Esophagus squamous epithelium (tissue), 5 donors: Measurements from ENCODE around the gene UMODL1. TPM values are rescaled to one million over a fixed set of nuclear protein-coding genes. Genes with fewer than 3 reads are reported as not detected.

ENCODE experiments used
- DNase-seq: peaks from one replicate; lab custom pipeline; 2025; lab: John Stamatoyannopoulos, UW
- H3K27ac ChIP-seq, 4 donors: fragments of 200-600 bp; sonication (generic); one replicate each; pipeline ENCODE4 v1.5.1; 2016 to 2019; ENCODE audit warnings: mild to moderate bottlenecking in 1 of 4
- H3K27me3 ChIP-seq, 4 donors: fragments of 200-600 bp; sonication (generic); 1 replicate in 3 of 4; 2 replicates in 1 of 4; pipeline versions ENCODE4 v1.5.1 to v1.6.0; 2017 to 2021; ENCODE audit warnings: antibody characterized with exemption in 1 of 4
- H3K36me3 ChIP-seq, 3 donors: fragments of 200-600 bp; sonication (generic); one replicate each; pipeline ENCODE4 v1.5.1; 2016 to 2019
- H3K4me1 ChIP-seq, 3 donors: fragments of 200-600 bp; sonication (generic); one replicate each; pipeline ENCODE4 v1.5.1; 2017 to 2019
- H3K4me3 ChIP-seq, 4 donors: fragments of 200-600 bp; sonication (generic); 1 replicate in 3 of 4; 2 replicates in 1 of 4; pipeline ENCODE4 v1.5.1; 2016 to 2019; ENCODE audit warnings: mild to moderate bottlenecking in 2 of 4, moderate library complexity in 1 of 4
- H3K9me3 ChIP-seq, 3 donors: fragments of 200-600 bp; sonication (generic); one replicate each; pipeline ENCODE4 v1.5.1; 2016 to 2019
- POLR2A ChIP-seq, 4 donors: fragments of 450-650 bp; IDR thresholded peaks; one replicate each; pipeline ENCODE4 v1.6.1; 2017; ENCODE audit warnings: antibody characterized with exemption in 4 of 4, mild to moderate bottlenecking in 4 of 4, moderate library complexity in 3 of 4
- WGBS, 2 donors: methylation state at CpG; one replicate each; pipeline ENCODE4 v1.1.5; 2018; 5-methylcytosine and 5-hydroxymethylcytosine counted together
- intact Hi-C: fragments of 100-400 bp; cut with DNase I; formaldehyde crosslinking; loops from one replicate; pipeline ENCODE4 v1.15.0; 2022
- total RNA-seq, 4 donors: library from RNA; depleted of rRNA; stranded (reverse); fragments of >200 nt; gene quantifications; one replicate each; pipeline ENCODE4 v1.1.0, GENCODE V29; 2016
- TF ChIP-seq, protein P1 (sequence below), 6 experiments: fragments of 450-650 bp in 4 of 6; fragments of 200-600 bp in 2 of 6; sonication (generic) in 2 of 6; IDR thresholded peaks; one replicate each; pipeline ENCODE4 v1.5.1; 2016 to 2019; ENCODE audit warnings: antibody characterized with exemption in 6 of 6, mild to moderate bottlenecking in 4 of 6, moderate library complexity in 4 of 6
- donor health status: DM: yes; HTN: yes; CAD: no.

UMODL1 gene
- total RNA-seq, 4 donors from 2014 or later: not detected

DNA sequence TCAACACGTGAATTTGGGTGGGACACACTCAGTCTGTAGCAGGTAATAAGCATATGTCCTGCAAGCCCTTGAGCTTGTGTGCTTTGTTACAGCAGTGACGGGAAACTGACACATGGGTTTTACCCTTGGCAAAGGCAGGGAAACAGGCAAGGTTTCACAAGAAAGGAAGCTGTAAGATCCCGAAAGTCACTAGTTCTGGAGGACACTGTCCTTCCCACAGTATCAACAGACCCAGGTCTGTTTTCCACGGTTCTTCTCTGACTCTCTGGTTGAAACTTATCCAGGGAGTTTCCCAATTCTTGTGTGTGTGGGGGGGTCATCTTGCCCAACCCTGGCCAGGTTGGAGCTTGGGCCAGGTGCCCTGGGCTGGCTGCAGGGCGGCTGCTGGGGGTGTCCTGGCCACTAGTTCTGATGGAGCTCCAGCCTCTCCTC lies 31.6 kb upstream of the UMODL1 start:
- no peaks in the 10 kb centered on the region for H3K27me3 ChIP-seq
- WGBS, 2 donors: 15 to 17% methylated on average over 4 of the region's 5 CpGs
- peaks cover 13 to 33% (median 14%) of the 10 kb centered on the region in 3 donors for H3K4me1 ChIP-seq
- no peak overlapping the region for H3K4me3 ChIP-seq
- peak overlapping the region in 3 of 4 donors; percentile 19 to 61 (median 57) for H3K27ac ChIP-seq
- intact Hi-C loops: no loop called here
- H3K9me3 ChIP-seq: no peaks in the 10 kb centered on the region
- no peak for DNase-seq
- no peaks in the 10 kb centered on the region for H3K36me3 ChIP-seq
- no peak for TF ChIP-seq POLR2A (IDR thresholded peaks at IDR 0.05)
- TF ChIP-seq, protein P1, sequence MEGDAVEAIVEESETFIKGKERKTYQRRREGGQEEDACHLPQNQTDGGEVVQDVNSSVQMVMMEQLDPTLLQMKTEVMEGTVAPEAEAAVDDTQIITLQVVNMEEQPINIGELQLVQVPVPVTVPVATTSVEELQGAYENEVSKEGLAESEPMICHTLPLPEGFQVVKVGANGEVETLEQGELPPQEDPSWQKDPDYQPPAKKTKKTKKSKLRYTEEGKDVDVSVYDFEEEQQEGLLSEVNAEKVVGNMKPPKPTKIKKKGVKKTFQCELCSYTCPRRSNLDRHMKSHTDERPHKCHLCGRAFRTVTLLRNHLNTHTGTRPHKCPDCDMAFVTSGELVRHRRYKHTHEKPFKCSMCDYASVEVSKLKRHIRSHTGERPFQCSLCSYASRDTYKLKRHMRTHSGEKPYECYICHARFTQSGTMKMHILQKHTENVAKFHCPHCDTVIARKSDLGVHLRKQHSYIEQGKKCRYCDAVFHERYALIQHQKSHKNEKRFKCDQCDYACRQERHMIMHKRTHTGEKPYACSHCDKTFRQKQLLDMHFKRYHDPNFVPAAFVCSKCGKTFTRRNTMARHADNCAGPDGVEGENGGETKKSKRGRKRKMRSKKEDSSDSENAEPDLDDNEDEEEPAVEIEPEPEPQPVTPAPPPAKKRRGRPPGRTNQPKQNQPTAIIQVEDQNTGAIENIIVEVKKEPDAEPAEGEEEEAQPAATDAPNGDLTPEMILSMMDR (IDR thresholded peaks at IDR 0.05): no peak

DNA sequence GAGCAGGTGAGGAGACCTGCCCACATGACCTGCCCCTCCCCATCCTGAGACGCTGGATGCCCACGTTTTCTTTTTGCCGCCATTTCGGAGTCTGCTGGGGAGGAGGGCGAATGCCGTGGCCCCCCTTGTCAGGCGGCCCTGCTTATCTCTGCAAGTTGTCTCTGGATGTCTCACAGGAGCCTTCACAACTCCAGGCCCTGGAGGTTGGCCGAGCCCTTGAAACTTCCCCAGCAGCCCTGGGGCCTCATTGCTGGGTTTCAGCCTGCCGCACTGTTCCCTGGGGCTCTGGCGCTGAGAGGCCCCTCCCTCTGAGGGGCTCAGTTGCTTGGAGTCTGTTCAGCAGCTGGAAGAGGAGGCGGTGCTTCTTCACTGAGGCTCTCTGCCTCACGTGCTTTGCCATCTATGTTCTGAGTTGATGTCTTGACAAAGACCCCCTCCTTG lies 31.2 kb upstream of the UMODL1 start:
- intact Hi-C loops: no loop called here
- no peaks in the 10 kb centered on the region for H3K27me3 ChIP-seq
- no peaks in the 10 kb centered on the region for H3K36me3 ChIP-seq
- no peak for DNase-seq
- no peaks in the 10 kb centered on the region for H3K9me3 ChIP-seq
- H3K27ac ChIP-seq: peak overlapping the region in 2 of 4 donors; percentile 35 to 57
- TF ChIP-seq, protein P1 (IDR thresholded peaks at IDR 0.05): no peak
- no peak for TF ChIP-seq POLR2A (IDR thresholded peaks at IDR 0.05)
- H3K4me3 ChIP-seq: no peak overlapping the region
- 29 to 51% methylated on average over 2 to 7 of the region's 12 CpGs for WGBS, 2 donors
- peaks cover 13 to 37% (median 14%) of the 10 kb centered on the region in 3 donors for H3K4me1 ChIP-seq

DNA sequence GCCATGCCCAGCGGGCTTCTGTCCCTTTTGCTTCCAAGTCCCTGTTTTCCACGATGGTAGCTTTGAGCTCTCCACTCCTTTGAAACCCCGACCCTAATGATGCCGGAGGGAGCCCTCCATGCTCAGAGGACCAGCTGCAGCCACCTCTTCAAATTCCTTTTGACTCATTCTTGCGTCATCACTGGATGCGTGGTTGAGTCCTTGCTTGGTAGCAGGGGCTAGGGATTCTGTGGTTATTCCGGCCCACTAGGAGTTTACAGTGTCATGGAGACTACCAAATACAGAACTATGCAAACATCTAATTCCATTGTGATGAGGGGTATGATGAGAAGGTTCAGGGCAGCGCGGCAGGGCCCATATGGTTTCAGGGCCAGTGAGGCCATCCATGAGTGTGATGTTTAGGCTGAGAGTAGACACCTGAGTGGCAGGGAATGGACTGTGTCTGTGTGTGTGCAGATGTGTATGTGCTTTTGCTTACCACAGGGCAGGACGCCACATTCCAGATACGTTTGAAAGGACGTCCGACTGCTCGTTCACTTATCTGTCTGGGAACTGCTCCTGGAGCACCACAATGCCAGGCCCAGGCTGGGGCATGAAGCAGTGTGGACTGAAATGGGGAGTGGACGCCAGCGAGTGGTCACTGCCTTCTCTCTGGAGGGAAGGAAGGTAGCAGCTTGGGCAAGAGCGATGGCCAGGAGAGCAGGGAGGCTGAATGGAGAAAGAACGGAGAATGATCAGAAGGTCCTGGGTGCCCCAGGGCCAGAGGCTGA lies 30.5 kb upstream of the UMODL1 start:
- H3K4me1 ChIP-seq: peaks cover 13 to 41% (median 14%) of the 10 kb centered on the region in 3 donors
- intact Hi-C loops: no loop called here
- TF ChIP-seq POLR2A (IDR thresholded peaks at IDR 0.05): no peak
- H3K36me3 ChIP-seq: no peaks in the 10 kb centered on the region
- DNase-seq: no peak
- WGBS, 2 donors: 71 to 87% methylated on average over 12 to 18 of the region's 18 CpGs
- no peaks in the 10 kb centered on the region for H3K9me3 ChIP-seq
- peak overlapping the region in 2 of 4 donors; percentile 44 to 57 for H3K27ac ChIP-seq
- H3K27me3 ChIP-seq: no peaks in the 10 kb centered on the region
- no peak overlapping the region for H3K4me3 ChIP-seq

DNA sequence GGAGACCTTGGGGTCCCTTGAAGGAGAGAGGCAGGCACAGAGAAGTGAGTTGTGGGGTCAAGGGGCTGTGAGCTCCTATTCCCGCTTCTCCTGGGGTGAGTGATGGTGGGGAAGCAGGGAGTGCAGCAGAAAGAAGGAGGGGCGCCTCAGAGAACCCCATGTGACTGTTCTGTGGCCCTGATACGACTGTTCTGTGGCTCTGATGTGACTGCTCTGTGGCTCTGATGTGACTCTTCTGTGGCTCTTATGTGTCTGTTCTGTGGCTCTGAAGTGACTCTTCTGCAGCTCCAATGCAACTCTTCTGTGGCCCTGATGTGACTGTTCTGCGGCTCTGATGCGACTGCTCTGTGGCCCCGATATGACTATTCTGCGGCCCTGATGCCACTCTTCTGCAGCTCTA lies 29.9 kb upstream of the UMODL1 start:
- DNase-seq: no peak

DNA sequence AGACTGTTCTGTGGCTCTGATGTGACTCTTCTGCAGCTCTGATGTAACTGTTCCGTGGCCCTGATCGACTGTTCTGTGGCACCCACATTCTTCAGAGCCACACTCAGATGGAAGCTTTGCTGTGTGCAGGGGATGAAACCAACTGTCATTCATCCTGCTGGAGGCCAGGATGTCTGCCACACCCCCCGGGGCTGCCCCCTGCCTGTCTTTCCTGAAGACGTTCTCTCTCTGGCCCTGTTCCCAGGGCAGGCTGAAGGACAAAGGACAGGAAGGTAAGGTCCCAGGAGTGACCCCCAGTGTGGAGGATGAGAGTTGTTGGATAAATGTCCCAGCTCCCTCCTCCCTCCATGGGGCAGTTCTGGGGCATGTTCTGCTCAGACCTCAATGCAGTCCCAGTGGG lies 29.4 kb upstream of the UMODL1 start:
- H3K27me3 ChIP-seq: no peaks in the 10 kb centered on the region
- peaks cover 13 to 41% (median 14%) of the 10 kb centered on the region in 3 donors for H3K4me1 ChIP-seq
- TF ChIP-seq POLR2A (IDR thresholded peaks at IDR 0.05): no peak
- TF ChIP-seq, protein P1 (IDR thresholded peaks at IDR 0.05): no peak
- no peak overlapping the region for H3K27ac ChIP-seq
- 57 to 75% methylated on average over 2 to 3 of the region's 4 CpGs for WGBS, 2 donors
- no peak for DNase-seq
- intact Hi-C loops: no loop called here
- no peaks in the 10 kb centered on the region for H3K36me3 ChIP-seq
- H3K4me3 ChIP-seq: no peak overlapping the region
- no peaks in the 10 kb centered on the region for H3K9me3 ChIP-seq

More for the DNA sequence above, 29.9 kb upstream of the UMODL1 start:
- Histone ChIP-seq H3K9me3 (no peaks in the 10 kb centered on the region), H3K36me3 (no peaks in the 10 kb centered on the region), H3K27ac (peak overlapping the region in 1 of 4 donors; percentile 44), H3K4me1 (peaks cover 13 to 41% (median 14%) of the 10 kb centered on the region in 3 donors), H3K4me3 (no peak overlapping the region), H3K27me3 (no peaks in the 10 kb centered on the region)
- intact Hi-C loops: no loop called here
- no peak for TF ChIP-seq POLR2A (IDR thresholded peaks at IDR 0.05)
- TF ChIP-seq, protein P1 (IDR thresholded peaks at IDR 0.05): no peak
- WGBS, 2 donors: 93 to 95% methylated on average over 7 of the region's 7 CpGs
